ENCODE results near the gene CREM. TPM values are rescaled to one million over a fixed set of nuclear protein-coding genes. Genes with fewer than 3 reads are reported as not detected.

CREM gene
- total and polyA plus RNA-seq, 2 of the 4 experiments (the other 2 are of a cell fraction) = 33.2 to 40.5 TPM

- H2AK5ac ChIP-seq (ENCODE audit: low read depth, low read length) = no peak overlapping the region
- 100% methylated on average over 1 of the region's 6 CpGs; no CpG with 5 or more reads in 1 of the 2 experiments for WGBS, 2 experiments (ENCODE audit: extremely low coverage in 2 of 2, insufficient read length in 1 of 2)
- H3K23ac ChIP-seq (ENCODE audit: low read depth, low read length) = peak overlapping the region; percentile 41; the same call in 1 of the 2 replicates
- no peak overlapping the region for H2AFZ ChIP-seq (replicated peaks; ENCODE audit: low read length, poor library complexity)
- H3K4me3 ChIP-seq (ENCODE audit: insufficient read depth, low read depth, low read length) = no peak overlapping the region
- H3K27me3 ChIP-seq (ENCODE audit: control insufficient read depth, insufficient read depth, low read length) = no peaks in the 10 kb centered on the region
- H2BK5ac ChIP-seq (ENCODE audit: low read depth, low read length, poor library complexity, severe bottlenecking) = no peak overlapping the region
- in situ Hi-C loops (cut with MboI; ENCODE audit: low sequenced_read_pairs) = loop anchor here (10.0 kb wide), 1 partner anchor 536 kb away; no protein-coding TSS in a partner anchor
- no peak overlapping the region for H4K8ac ChIP-seq (ENCODE audit: low read depth in 2 of 2, low read length in 2 of 2)
- intact Hi-C loops (cut with micrococcal nuclease) = loop anchor here (5.0 kb wide), 1 partner anchor 554 kb away; no protein-coding TSS in a partner anchor
- DNase-seq = no peak
- POLR2A ChIA-PET (ENCODE audit: unreplicated experiment) = no interaction called here
- TF ChIP-seq CTCF (conservative IDR thresholded peaks at IDR 0.05; ENCODE audit: low read depth, low read length) (no peak), MAFK (IDR thresholded peaks at IDR 0.05; ENCODE audit: low read depth, low read length) (no peak), MXI1 (IDR thresholded peaks at IDR 0.05; ENCODE audit: borderline replicate concordance, low read depth, low read length) (no peak), ELK1 (IDR thresholded peaks at IDR 0.05; ENCODE audit: borderline replicate concordance, low read depth, low read length) (no peak), RFX5 (IDR thresholded peaks at IDR 0.05; ENCODE audit: low read depth, low read length) (no peak), SMC3 (IDR thresholded peaks at IDR 0.05; ENCODE audit: low read depth, low read length) (no peak), CHD1 (IDR thresholded peaks at IDR 0.05; ENCODE audit: low read depth, low read length) (no peak), RAD21 (IDR thresholded peaks at IDR 0.05; ENCODE audit: low read length) (no peak), USF2 (IDR thresholded peaks at IDR 0.05; ENCODE audit: low read depth, low read length) (no peak), RCOR1 (IDR thresholded peaks at IDR 0.05; ENCODE audit: insufficient replicate concordance, low read length) (no peak)
- H4K91ac ChIP-seq (ENCODE audit: insufficient read depth, low read depth, low read length) = no peak overlapping the region
- H3K18ac ChIP-seq (ENCODE audit: low read depth, low read length) = no peak overlapping the region
- no peak overlapping the region for H2BK15ac ChIP-seq (ENCODE audit: low read depth, low read length)
- BruUV-seq (replicated peaks) = no TSS peak
- no peak overlapping the region for H3K56ac ChIP-seq (ENCODE audit: extremely low read depth, insufficient read depth, low read length)
- no peak overlapping the region for H2BK120ac ChIP-seq (ENCODE audit: low read depth, low read length)
- H4K20me1 ChIP-seq (ENCODE audit: insufficient read depth, low read length) = no peaks in the 10 kb centered on the region
- H3K36me3 ChIP-seq (ENCODE audit: control insufficient read depth, insufficient read depth, low read length) = peaks cover 8% of the 10 kb centered on the region
- H3K4me2 ChIP-seq (ENCODE audit: low read depth, low read length) = no peak overlapping the region
- dilution Hi-C loops (cut with HindIII; ENCODE audit: low sequenced_read_pairs, unreplicated experiment) = no loop called here
- CTCF ChIA-PET = no interaction called here
- H3K9me3 ChIP-seq (ENCODE audit: control insufficient read depth, insufficient read depth, low read length) = no peaks in the 10 kb centered on the region
- no peak overlapping the region for H2AK9ac ChIP-seq (replicated peaks; ENCODE audit: low read depth, low read length, poor library complexity)
- peaks cover 2% of the 10 kb centered on the region for H3K4me1 ChIP-seq (ENCODE audit: control insufficient read depth, insufficient read depth, low read length)
- no peak overlapping the region for H3K9ac ChIP-seq (ENCODE audit: low read depth, low read length)
- H3K27ac ChIP-seq (ENCODE audit: insufficient read depth, low read length) = no peak overlapping the region
- no peak for ATAC-seq (ENCODE audit: low read depth)
- H3K79me1 ChIP-seq (ENCODE audit: low read depth in 1 of 2, low read length in 2 of 2) = no peaks in the 10 kb centered on the region; a peak in 1 of 4 replicates
- no peak overlapping the region for H3K14ac ChIP-seq (replicated peaks; ENCODE audit: low read depth, low read length)
- H4K5ac ChIP-seq (ENCODE audit: low read depth, low read length) = no peak overlapping the region
- H2BK20ac ChIP-seq (ENCODE audit: low read depth, low read length) = no peak overlapping the region
- no peak overlapping the region for H3K4ac ChIP-seq (ENCODE audit: low read depth, low read length)
- peaks cover 3% of the 10 kb centered on the region; the same call in 1 of the 2 replicates for H3K9me1 ChIP-seq (ENCODE audit: insufficient read depth, low read length)
These were observed 84.3 kb downstream of the CREM start for GRCh38 chr10:35210961-35211360.

Data from IMR-90 (cell line).